Neural cell (in vitro differentiated cells): Measurements from ENCODE around the gene CAPN10.

Experiments
- CTCF ChIP-seq: fragments of 450-650 bp; IDR thresholded peaks from 2 replicates; pipeline ENCODE4 v1.5.1; 2014; ENCODE audit warnings: antibody characterized with exemption, mild to moderate bottlenecking, moderate library complexity; ENCODE audit not compliant: poor library complexity, severe bottlenecking
- EP300 ChIP-seq: fragments of 450-650 bp; conservative IDR thresholded peaks from 2 replicates; pipeline ENCODE4 v1.6.1; 2014; ENCODE audit warnings: antibody characterized with exemption, mild to moderate bottlenecking, moderate library complexity; ENCODE audit not compliant: poor library complexity, severe bottlenecking

- TF ChIP-seq CTCF: peak; percentile 60
- TF ChIP-seq EP300: no peak
Observed at GRCh38 chr2:240566203-240567136, 20.1 kb upstream of the CAPN10 start.
